NCI-H446 treated with DMSO at 0.1 percent for 48 hours (cell line): ENCODE results near the gene EPHA7.

Experiments
- DNase-seq: peaks from one replicate; lab custom pipeline; 2025; lab: John Stamatoyannopoulos, UW

Gene EPHA7

GRCh38 chr6:93393554-93394074, 25.7 kb downstream of the EPHA7 start:
- DNase-seq: no peak

GRCh38 chr6:93392797-93393196, 26.6 kb downstream of the EPHA7 start:
- no peak for DNase-seq

GRCh38 chr6:93391965-93392364, 27.4 kb downstream of the EPHA7 start:
- no peak for DNase-seq

- no peak for DNase-seq
Observed at GRCh38 chr6:93389192-93389591, 30.2 kb downstream of the EPHA7 start.

GRCh38 chr6:93388070-93388469, 31.3 kb downstream of the EPHA7 start:
- DNase-seq: no peak

GRCh38 chr6:93376026-93376540, 43.3 kb downstream of the EPHA7 start:
- DNase-seq: no peak

GRCh38 chr6:93373445-93373844, 45.9 kb downstream of the EPHA7 start:
- DNase-seq: no peak

- DNase-seq: no peak
Observed at GRCh38 chr6:93371756-93372155, 47.6 kb downstream of the EPHA7 start.

- DNase-seq: no peak
Observed at GRCh38 chr6:93369586-93370134, 49.7 kb downstream of the EPHA7 start.

GRCh38 chr6:93366506-93366905, 52.9 kb downstream of the EPHA7 start:
- no peak for DNase-seq

GRCh38 chr6:93365445-93365844, 53.9 kb downstream of the EPHA7 start:
- DNase-seq: no peak

GRCh38 chr6:93358435-93358834, 60.9 kb downstream of the EPHA7 start:
- DNase-seq: no peak

GRCh38 chr6:93352604-93353003, 66.8 kb downstream of the EPHA7 start:
- DNase-seq: no peak

GRCh38 chr6:93351222-93351621, 68.1 kb downstream of the EPHA7 start:
- no peak for DNase-seq

GRCh38 chr6:93350774-93351173, 68.6 kb downstream of the EPHA7 start:
- DNase-seq: no peak

GRCh38 chr6:93344333-93344835, 75.0 kb downstream of the EPHA7 start:
- DNase-seq: no peak

- no peak for DNase-seq
Observed at GRCh38 chr6:93343476-93343875, 75.9 kb downstream of the EPHA7 start.

- DNase-seq: no peak
Observed at GRCh38 chr6:93341900-93342613, 77.3 kb downstream of the EPHA7 start.

GRCh38 chr6:93337772-93338394, 81.5 kb downstream of the EPHA7 start:
- DNase-seq: no peak

GRCh38 chr6:93337014-93337413, 82.3 kb downstream of the EPHA7 start:
- no peak for DNase-seq

GRCh38 chr6:93329301-93330000, 89.9 kb downstream of the EPHA7 start:
- DNase-seq: no peak

GRCh38 chr6:93327857-93328256, 91.5 kb downstream of the EPHA7 start:
- DNase-seq: no peak
